ENCODE data around the gene GMPR2. TPM values are rescaled to one million over a fixed set of nuclear protein-coding genes. Genes with fewer than 3 reads are reported as not detected.
"Not testable (repeated sequence)": the region's sequence is repeated elsewhere in the genome, so short reads cannot be mapped to it uniquely, and the experiment has no call there.

The GMPR2 gene
- polyA plus RNA-seq, 4 donors, result 65.6 to 124 (median 117) TPM

DNA sequence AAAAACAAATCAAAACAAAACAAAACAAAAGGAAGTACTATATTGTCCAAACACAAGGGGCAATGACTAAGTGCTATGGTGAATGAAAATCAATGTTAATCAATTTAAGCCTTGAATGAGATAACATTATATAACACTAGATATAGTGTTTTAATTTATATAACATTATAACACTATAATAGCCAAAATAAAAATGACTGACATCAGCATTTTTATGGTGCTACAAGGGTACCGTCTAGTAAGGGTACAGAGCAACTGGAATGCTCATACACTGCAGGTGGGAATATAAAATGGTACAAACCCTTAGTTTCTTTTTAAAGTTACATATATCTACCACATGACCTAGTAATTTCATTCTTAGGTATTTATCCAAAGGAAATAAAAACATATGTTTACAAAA is 6.3 kb upstream of the GMPR2 start:
- no peak for DNase-seq (ENCODE audit: low read depth in 4 of 4, low spot score in 3 of 4)

DNA sequence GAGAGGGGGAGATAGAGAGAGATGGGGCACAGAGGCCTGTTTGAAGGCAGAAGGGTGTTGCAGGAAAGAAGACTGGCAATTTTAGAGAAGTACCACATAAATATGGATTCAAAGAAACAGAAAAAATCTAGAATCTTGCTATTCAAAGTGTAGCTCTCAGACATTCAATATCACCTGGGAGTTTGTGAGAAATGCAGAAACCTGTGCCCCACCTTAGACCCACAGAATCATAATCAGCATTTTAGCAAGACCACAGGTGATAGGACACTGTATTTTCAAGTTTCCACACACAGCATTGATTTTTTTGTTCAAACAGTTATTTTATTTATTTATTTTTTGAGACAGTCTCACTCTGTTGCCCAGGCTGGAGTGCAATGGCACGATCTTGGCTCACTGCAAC is 3.8 kb upstream of the GMPR2 start:
- no peak for DNase-seq (ENCODE audit: low read depth in 4 of 4, low spot score in 3 of 4)

DNA sequence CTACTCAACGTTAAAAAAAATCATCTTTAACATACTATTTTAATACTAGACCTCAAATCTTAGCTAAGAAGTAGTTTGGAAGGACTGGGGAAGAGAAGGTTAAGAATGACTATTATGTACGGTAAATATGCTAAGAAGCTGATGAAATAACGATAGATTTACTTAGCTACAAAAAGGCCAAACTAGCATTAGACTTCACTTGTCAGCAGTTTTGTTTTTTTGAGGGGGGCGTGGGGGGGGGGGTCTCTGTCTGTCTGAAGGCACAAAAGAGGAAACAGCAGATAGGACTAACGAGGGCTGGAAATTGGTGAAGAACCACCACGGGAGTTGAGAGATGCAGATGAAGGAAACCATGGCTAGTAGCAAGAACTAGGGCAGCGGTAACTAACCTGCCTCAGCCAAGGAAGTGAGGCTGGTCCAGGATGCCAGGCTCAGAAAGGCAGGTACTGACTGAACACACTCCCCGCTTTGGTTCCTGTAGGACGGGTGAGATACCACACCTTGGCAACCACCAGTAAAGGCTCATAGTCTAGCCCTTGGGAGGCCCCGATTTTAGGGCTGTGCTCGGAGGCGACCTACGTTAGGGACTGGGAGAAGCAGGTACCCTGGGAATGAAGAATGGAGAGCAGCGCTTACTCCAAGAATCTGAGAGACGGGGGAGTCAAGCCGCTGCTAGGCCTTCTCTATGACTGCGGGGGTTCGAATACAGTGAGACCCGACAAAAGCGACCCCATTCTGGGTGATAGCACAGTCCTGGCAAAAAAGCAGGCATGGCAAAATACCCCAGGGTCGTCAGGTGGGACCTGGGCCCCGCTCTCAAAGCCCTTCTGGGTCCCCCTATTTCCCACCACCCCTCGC is 1.2 kb upstream of the GMPR2 start:
- no peak for DNase-seq (ENCODE audit: low read depth in 4 of 4, low spot score in 3 of 4)

DNA sequence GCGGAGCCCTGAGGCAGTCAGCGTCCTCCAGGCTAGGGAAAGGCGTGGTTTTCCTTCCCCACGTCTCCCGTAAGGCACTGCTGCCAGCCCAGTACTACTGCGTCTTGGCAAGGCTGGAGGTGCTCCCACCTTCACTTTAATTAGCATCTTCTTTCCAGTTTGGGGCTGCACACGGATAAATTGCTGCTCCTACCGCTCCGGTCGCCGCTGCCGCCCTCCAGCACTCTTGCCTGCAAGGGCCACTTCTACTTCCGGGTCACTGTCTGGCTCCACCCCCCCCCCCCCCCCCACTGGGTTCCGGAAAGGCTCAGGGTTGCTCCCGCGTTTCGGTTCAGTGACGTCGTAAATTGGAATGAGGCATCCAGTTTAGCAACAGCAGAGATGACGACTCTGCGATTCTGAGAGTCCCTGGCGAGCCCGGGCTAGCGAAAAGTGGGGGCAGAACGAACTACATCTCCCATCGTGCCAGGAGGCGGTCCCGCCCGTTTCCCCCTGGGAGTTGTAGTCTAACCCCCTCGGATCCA is 546 bp upstream of the GMPR2 start, which contains the start of gene NEDD8:
Gene NEDD8 (minus strand): TSS at position 247 of the 524 bp plus-strand sequence. CDS start 100 bp downstream, at position 147.
- peak; percentile 73 to 83 (median 80) for DNase-seq (ENCODE audit: low read depth in 4 of 4, low spot score in 3 of 4)

DNA sequence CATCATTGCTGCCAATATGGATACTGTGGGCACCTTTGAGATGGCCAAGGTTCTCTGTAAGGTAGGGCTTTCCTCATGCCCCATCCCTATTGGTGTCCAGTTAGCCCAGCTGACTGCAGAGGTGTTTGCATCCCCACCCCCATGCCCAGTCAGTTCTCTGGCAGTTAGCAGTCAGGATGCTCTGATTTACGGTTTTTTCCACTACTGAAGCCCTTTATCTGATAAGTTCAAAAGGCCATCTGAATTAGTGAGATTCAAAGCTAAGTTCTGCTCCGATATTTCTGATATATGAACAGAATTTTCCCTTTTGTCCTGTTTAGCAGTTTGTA is 773 bp downstream of the GMPR2 start:
- no peak for DNase-seq (ENCODE audit: low read depth in 4 of 4, low spot score in 3 of 4)

DNA sequence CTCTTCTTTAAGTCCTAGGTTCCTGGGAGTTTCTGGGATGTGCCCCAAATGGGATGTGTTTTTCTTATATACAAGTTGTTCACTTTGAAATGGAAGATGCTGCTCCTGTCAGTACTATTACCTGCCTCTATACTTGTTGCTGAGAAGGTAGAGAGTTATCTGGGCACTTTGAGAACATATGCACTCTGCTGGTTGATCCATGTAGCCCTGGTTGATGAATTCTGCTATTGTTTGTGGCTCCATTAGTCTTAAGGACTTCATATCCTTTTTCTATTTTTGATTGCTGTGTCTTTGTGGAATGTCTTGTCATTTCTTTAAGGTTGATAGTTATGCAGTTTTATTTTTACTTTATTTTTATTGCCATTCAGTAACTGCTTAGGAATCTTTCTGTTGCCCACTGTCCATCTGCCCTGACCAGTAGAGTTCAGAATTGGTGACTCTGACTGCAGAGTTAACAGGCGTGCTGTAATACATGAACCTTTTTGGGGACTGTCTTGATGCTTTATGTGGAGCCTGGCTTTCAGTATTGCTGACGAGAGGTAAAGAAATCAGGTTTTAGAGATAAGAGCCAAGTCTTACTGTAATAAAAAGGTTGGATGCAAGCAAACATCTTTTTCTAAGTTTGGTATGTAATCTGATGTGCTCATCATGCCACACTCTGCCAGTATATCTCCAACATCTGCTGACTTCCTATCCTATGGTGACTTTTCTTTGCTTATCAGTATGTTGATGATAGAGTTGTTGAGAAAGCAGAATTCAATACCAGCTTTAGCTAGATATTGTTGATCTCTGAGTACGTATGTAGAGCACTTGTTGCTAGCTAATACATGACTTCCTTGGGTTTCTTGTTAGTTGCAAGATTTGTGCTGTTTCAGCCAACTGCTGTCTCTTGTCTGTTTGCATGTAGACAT is 1.6 kb downstream of the GMPR2 start:
- DNase-seq (ENCODE audit: low read depth in 4 of 4, low spot score in 3 of 4), result no peak

DNA sequence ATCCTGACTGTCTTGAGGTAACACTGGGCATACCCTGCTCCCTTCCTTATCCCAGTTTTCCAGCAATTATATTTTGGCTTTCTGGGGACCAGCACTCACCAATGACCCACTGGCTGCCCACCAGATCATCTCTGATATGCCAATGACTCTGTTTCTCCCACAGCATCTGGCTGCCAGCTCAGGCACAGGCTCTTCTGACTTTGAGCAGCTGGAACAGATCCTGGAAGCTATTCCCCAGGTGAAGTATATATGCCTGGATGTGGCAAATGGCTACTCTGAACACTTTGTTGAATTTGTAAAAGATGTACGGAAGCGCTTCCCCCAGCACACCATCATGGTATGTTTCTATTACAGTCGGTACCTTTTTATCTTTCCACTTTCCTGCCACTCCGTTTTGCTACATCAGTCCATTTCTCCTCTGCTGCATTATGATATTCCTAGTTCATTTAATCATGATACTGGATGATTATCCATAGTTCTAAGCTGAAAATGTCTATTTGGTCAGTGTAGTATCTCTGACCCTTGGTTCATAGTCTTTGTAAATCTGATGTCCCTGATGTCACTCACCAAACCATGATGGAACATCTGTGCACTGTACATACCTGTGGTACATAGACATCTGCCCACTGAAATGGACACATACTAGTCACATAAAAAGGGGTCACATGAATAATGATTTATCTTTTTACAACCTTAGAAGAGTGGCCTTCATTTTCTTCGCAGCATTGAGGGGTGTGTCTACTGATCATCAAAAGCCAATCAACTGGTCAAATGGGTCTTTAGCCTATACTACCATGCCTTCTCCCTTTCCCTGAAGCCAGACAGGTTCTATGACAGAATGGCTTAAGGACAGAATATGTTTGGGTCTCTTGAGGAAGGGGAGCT is 3.3 kb downstream of the GMPR2 start:
- no peak for DNase-seq (ENCODE audit: low read depth in 4 of 4, low spot score in 3 of 4)

DNA sequence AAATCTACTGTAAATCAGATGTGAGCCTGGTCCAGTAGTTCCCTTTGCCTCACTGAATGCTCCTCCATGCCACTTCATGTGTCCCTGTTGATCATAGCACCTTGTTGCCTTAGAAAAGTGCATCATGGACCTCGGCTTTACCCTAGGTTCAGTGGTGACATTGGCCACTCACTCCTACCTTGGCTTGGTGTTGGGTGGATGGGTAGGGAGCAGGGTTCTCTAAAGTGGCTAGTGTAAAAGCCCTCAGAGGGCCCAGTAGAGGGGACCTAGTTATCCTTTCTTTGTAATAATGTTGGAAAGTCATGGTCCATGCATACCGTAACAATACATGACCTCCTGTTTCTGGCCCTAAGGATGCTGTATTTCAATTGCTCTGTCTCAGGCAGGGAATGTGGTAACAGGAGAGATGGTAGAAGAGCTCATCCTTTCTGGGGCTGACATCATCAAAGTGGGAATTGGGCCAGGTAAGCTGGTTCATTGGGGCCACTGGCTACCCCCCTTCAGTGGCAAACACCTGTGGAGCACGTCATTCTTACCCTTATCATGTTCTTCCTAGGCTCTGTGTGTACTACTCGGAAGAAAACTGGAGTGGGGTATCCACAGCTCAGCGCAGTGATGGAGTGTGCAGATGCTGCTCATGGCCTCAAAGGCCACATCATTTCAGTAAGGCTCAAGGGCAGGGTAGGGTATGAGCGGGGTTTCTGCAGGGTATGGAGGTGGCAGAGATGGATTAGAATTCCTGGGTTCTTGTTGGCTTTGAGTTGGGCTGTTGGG is 4.1 kb downstream of the GMPR2 start:
- no peak for DNase-seq (ENCODE audit: low read depth in 4 of 4, low spot score in 3 of 4)

DNA sequence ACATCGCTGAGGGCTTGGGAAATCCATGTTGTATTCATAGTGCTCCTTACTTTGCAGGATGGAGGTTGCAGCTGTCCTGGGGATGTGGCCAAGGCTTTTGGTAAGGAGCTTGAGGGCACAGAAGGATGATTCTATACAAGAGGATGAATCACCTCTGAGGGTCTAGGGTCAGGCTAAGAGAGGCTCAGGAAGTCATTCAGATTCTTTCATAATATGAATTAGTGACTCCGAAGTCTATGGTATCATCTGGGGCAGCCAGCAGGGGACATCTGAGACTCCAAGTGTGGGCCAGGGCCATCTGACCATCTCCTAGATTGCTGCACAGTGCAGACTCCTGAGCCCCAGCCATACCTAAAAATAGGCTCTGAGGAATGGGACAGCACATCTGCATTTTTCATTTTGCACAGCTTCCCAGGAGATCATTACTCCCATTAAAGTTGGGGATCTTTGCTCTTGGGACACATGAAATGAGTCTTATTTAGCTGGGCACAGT is 4.8 kb downstream of the GMPR2 start:
- DNase-seq (ENCODE audit: low read depth in 4 of 4, low spot score in 3 of 4), result no peak

DNA sequence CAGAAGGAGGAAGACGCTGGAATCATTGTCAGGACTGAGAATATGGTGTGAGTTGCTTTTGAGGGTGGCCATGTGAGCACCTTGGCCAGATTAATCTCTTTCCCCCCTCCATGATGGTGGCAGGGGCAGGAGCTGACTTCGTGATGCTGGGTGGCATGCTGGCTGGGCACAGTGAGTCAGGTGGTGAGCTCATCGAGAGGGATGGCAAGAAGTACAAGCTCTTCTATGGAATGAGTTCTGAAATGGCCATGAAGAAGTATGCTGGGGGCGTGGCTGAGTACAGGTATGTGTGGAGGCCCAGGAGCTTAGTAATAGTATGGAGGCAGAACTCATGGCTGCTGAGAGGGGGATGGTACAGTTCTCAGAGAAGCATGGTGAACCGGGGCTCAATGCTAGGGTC is 5.4 kb downstream of the GMPR2 start:
- no peak for DNase-seq (ENCODE audit: low read depth in 4 of 4, low spot score in 3 of 4)

DNA sequence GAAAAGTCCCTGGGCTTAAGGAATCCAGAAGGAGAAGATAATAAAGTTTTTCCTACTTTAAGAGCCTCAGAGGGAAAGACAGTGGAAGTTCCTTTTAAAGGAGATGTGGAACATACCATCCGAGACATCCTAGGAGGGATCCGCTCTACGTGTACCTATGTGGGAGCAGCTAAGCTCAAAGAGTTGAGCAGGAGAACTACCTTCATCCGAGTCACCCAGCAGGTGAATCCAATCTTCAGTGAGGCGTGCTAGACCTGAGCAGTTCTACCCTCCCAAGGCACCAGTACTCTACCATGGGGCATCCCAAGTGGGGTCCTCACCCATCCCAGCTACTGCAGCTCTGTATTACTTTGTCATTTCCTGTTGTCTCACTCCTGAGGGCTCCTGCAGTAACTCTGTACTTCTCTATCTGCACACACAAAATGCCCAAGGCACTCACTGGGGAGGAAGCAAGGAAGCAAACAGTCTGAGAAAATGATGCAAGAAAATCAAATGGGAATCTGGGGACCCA is 5.9 kb downstream of the GMPR2 start:
- DNase-seq (ENCODE audit: low read depth in 4 of 4, low spot score in 3 of 4), result no peak

DNA sequence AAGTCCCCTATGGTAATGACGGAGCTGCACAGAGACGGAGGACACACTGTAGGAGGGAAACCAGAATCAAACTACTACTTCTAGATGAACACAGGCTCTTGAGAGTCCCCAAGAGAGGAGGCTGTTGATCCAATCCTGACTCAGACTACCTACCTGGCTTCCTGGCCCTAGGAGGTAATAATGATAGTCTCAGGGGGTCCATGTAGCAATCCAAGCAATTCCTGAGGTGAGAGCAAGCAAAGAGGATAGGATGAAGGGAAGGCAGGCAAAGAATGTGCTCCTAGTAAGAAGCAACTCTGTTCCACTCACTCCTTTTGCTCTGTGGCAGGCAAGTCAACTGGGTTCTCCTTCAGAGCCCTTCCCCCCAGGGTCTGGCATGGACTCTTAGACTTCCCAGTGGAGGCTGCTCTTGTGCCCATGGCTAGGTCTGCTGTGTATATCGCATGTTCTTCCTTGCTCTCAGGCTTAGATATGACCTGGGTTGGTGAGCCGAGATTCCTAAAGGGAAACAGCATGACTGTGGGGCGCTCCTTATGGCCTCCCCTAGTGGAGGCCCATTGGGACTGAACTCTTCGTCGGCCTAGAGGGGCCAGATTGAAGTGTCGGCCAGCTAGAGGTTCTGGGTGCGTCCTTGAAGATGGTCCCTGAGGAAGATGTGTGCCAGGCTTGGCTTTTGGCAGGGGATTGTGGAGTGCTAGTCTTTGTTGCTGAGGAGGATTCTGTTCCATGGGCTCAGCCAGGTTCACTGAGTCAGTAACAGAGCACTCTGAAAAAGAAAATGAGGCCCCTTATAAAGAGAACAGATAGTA is 7.6 kb downstream of the GMPR2 start:
- DNase-seq (ENCODE audit: low read depth in 4 of 4, low spot score in 3 of 4), result no peak

DNA sequence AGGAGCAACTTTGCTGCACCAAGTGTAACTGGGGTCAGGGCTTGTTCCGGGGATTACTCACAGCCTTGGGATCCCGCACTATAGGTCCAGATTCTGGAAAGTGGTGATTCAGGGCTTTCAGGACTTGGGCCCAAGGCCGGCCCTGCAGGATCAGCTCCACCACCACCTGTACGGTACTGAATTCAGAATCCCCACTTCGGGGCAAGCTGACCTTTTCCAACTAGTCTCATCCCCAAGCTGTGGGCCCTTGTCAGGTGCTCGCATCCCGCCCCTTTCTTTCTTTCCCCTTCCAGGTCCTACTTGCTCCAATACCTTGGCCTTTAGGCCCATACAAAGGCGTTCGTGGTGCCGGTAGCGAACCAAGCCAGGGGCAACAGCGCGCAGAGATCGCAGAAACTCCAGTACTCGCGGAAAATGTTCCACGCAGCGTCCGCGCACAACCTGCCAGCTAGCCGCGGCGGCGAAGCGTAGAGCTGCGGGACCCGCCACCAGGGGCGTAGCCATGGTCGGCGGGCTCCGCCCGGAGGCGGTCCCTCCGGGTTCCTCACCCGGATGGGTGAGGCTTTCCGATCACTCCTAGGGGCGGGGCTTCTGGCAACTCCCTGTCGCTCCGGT is 9.2 kb downstream of the GMPR2 start:
- peak in 2 of 4 donors; percentile 87 to 88 for DNase-seq (ENCODE audit: low read depth in 4 of 4, low spot score in 3 of 4)

DNA sequence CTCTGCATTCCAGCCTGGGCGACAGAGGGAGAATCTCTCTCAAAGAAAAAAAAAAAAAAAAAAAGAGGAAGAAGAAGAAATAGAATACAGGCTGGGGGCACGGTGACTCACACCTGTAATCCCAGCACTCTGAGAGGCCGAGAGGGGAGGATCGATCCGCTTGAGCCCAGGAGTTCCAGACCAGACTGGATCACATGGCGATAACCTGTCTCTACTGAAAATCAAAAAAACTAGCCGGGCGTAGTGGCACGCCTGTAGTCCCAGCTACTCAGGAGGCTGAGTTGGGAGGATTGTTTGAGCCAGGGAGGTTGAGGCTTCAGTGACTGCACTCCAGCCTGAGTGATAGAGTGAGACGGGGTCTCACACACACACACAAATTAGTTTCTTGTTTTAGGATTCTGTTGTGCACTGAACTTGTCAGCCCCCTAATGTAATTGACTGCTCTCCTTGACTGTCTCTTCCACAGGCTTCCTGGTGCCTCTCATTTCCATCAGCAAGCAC is 10.7 kb downstream of the GMPR2 start:
- peak in 1 of 4 donors; percentile 14 for DNase-seq (ENCODE audit: low read depth in 4 of 4, low spot score in 3 of 4)

DNA sequence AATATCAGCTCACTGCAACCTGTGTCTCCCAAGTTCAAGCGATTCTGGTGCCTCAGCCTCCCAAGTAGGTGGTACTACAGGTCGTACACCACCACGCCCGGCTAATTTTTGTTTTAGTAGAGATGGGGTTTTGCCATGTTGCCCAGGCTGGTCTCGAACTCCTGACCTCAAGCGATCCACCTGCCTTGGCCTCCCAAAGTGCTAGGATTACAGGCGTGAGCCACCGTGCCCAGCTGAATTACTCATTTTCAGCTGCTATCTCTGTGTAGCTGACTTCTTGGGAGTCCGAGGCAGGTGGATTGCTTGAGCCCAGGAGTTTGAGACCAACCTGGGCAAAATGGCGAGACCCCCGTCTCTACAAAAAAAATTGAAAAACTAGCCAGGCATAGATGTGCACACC is 12.6 kb downstream of the GMPR2 start:
- DNase-seq (ENCODE audit: low read depth in 4 of 4, low spot score in 3 of 4), result not testable (repeated sequence)

DNA sequence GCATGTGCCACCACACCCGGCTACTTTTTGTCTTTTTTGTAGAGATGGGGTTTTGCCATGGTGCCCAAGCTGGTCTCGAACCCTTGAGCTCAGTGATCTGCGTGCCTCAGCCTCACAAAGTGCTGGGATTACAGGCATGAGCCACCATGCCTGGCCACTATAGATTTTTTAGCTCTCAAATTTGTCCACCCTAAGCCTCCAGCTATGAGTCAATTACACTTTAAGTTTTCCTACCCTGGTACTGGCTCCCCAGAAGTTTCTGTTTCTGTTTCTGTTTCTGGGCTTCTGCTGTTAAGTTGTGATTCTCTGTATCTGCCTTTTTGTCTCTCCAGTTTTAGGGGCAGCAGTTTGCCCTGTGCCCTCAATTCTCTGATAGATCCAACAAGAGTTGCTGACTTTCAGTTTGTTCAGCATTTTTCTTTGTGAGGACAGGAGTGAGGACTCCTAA is 14.1 kb downstream of the GMPR2 start:
- no peak for DNase-seq (ENCODE audit: low read depth in 4 of 4, low spot score in 3 of 4)

DNA sequence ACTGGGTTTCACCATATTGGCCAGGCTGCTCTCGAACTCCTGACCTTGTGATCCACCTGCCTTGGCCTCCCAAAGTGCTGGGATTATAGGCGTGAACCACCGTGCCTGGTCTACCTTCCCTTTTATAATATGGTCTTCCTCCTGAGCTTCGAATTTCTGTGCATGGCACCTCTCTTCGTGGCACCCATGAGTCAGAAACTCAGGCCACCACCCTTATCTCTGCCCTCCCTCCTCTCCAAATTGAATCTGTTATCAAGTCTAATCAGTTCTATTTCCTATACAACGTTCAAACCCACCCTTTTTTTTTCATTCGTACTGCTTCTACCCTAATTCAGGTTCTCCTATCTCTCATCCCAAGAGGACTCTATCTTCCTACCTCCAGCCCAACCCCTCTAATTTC is 14.7 kb downstream of the GMPR2 start:
- DNase-seq (ENCODE audit: low read depth in 4 of 4, low spot score in 3 of 4), result no peak

Measured in left renal pelvis (tissue), 4 donors.